Measurements from ENCODE around the gene GSG1L.
"Not testable (repeated sequence)": the region's sequence is repeated elsewhere in the genome, so short reads cannot be mapped to it uniquely, and the experiment has no call there.

Gene GSG1L

GRCh38 chr16:28011971-28012445 lies 51.5 kb downstream of the GSG1L start:
- no peak for DNase-seq

GRCh38 chr16:28011223-28011622 lies 52.3 kb downstream of the GSG1L start:
- DNase-seq: no peak

- no peak for DNase-seq
Measured at GRCh38 chr16:28010671-28011070, 52.8 kb downstream of the GSG1L start.

- no peak for DNase-seq
Measured at GRCh38 chr16:28009586-28010373, 53.7 kb downstream of the GSG1L start.

GRCh38 chr16:28003923-28004322 lies 59.6 kb downstream of the GSG1L start:
- DNase-seq: no peak

GRCh38 chr16:28003021-28003865 lies 60.3 kb downstream of the GSG1L start:
- no peak for DNase-seq

GRCh38 chr16:28001642-28002041 lies 61.9 kb downstream of the GSG1L start:
- DNase-seq: no peak

- no peak for DNase-seq
Measured at GRCh38 chr16:28001184-28001583, 62.3 kb downstream of the GSG1L start.

- DNase-seq: no peak
Measured at GRCh38 chr16:28000314-28001169, 63.0 kb downstream of the GSG1L start.

GRCh38 chr16:27999687-28000086 lies 63.8 kb downstream of the GSG1L start:
- DNase-seq: no peak

- DNase-seq: no peak
Measured at GRCh38 chr16:27995378-27995777, 68.1 kb downstream of the GSG1L start.

- no peak for DNase-seq
Measured at GRCh38 chr16:27994686-27995085, 68.8 kb downstream of the GSG1L start.

- DNase-seq: no peak
Measured at GRCh38 chr16:27993587-27993986, 69.9 kb downstream of the GSG1L start.

GRCh38 chr16:27991876-27992275 lies 71.6 kb downstream of the GSG1L start:
- DNase-seq: no peak

GRCh38 chr16:27985981-27986380 lies 77.5 kb downstream of the GSG1L start:
- no peak for DNase-seq

GRCh38 chr16:27984121-27984520 lies 79.4 kb downstream of the GSG1L start:
- DNase-seq: no peak

- no peak for DNase-seq
Measured at GRCh38 chr16:27983244-27983643, 80.3 kb downstream of the GSG1L start.

- no peak for DNase-seq
Measured at GRCh38 chr16:27982184-27982583, 81.3 kb downstream of the GSG1L start.

GRCh38 chr16:27980919-27981700 lies 82.4 kb downstream of the GSG1L start:
- DNase-seq: peak; percentile 13

- no peak for DNase-seq
Measured at GRCh38 chr16:27980076-27980775, 83.3 kb downstream of the GSG1L start.

- DNase-seq: not testable (repeated sequence)
Measured at GRCh38 chr16:27979668-27980067, 83.8 kb downstream of the GSG1L start.

GRCh38 chr16:27978876-27979275 lies 84.6 kb downstream of the GSG1L start:
- no peak for DNase-seq
